Left renal cortex interstitium (tissue), 4 donors: ENCODE data around the gene MCM3AP. TPM values are rescaled to one million over a fixed set of nuclear protein-coding genes. Genes with fewer than 3 reads are reported as not detected.
"Not testable (repeated sequence)": the region's sequence is repeated elsewhere in the genome, so short reads cannot be mapped to it uniquely, and the experiment has no call there.

ENCODE experiments used
- DNase-seq, 4 donors: peaks; one replicate each; pipeline ENCODE4 v3.0.0-alpha.2; 2013; ENCODE audit warnings: low read depth in 4 of 4, low spot score in 2 of 4, missing footprints in 1 of 4
- polyA plus RNA-seq, 4 donors: library from polyadenylated mRNA; unstranded; fragments of 120-200 nt; gene quantifications; one replicate each; pipeline ENCODE4 v1.2.1, GENCODE V29; 2013; ENCODE audit not compliant: insufficient read length in 4 of 4

MCM3AP gene
- polyA plus RNA-seq, 4 donors, result 64.5 to 114 (median 87.3) TPM

GRCh38 chr21:46207006-46207919, 78.1 kb downstream of the MCM3AP start:
- no peak for DNase-seq

- no peak for DNase-seq
Observed at GRCh38 chr21:46206163-46207005, 79.0 kb downstream of the MCM3AP start.

DNA sequence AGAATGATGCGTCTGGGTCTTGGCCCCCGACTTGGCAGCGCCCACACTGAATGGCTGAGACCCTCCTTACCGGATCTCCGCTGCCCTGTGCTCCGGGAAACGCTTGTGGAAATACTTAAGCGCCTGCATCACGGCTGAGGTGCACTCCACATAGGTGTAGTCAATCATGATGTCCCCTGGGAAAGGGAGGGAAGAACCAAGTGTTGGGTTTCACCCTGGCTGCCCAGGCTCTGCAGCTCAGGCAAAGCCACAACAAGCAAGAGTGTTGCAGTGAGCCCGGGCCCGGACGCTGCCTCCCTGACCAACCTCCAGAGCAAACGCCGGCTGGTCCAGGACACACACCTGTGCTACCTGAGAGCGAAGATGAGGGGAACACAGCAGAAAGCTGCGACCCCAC, 79.6 kb downstream of the MCM3AP start:
- DNase-seq, result no peak

GRCh38 chr21:46205166-46205565, 80.2 kb downstream of the MCM3AP start:
- no peak for DNase-seq

DNA sequence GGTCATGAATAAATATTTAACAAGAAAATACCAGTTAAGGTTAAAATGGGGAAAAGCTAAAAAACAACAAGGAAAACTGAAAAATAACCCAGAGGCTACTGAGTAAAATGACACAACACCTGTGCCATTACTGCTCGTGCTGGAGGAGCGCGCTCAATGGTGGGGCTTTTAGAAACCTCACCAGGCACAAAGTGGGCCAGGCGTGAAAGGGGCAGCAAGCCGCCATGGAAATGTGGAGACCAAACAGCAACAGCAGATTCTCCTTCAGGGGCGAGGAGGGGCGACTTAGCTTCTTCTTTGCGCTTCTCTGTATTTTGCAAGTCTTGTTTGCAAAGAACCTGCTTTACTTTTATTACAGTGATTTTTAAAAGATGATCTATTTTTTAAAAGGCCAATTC, 82.2 kb downstream of the MCM3AP start:
- no peak for DNase-seq

GRCh38 chr21:46202592-46203202, 82.7 kb downstream of the MCM3AP start:
- no peak for DNase-seq

DNA sequence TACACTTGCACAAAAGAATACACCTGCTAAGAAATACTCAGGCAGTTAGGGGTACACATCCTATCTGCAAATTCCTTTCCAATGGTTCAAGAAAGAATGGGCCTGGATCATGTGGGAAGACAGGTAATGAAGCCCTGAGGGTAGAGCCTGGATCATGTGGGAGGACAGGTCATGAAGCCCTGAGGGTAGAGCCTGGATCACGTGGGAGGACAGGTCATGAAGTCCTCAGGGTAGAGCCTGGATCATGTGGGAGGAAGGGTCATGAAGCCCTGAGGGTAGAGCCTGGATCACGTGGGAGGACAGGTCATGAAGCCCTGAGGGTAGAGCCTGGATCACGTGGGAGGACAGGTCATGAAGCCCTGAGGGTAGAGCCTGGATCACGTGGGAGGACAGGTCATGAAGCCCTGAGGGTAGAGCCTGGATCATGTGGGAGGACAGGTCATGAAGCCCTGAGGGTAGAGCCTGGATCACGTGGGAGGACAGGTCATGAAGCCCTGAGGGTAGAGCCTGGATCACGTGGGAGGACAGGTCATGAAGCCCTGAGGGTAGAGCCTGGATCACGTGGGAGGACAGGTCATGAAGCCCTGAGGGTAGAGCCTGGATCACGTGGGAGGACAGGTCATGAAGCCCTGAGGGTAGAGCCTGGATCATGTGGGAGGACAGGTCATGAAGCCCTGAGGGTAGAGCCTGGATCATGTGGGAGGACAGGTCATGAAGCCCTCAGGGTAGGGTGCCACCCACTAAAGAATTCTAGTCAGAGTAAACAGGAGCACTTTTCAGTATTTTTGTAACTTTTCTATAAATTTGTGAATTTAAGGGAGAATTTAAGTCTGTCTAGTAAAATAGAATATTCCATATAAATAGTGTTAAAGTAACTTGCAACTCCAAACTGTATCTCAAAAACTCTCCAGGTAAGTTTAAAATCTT, 84.3 kb downstream of the MCM3AP start:
- DNase-seq, result not testable (repeated sequence)

DNA sequence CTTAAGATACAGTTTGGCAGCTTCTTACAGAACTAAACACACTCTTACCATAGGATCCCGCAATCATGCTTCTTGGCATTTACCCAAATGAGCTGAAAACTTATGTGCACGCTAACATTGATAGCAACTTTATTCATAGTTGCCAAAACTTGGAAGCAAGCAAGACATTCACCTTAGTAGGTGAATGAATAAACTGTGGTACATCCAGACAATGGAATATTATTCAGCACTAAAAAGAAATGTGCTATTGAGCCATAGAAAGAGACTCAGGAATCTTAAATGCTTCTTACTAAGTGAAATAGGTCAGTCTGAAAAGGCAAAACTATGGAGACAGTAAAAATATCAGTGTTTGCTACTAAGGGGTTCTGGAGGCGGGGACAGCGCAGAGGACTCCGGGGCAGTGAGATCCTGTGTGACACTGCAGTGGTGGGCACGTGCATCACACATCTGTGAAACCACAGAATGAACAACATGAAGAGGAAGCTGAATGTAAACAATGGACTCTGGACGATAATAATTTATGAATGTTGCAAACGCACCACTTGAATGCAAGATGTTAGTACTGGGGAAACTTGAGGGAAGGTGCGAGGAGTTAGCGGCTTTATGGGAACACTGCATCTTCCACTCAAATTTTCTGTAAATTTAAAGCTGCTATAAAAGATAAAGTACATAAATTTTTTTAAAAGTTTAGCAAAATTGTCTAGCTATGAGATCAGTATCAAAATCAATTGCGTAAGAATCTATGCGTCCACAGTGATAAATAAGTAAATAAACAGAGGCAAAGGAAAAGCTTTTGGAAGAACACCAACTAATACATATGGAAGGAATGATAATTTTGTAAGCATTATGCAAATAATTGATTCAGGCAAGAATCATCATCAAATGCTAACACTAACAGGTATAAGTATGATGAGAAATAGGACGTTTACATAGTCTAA, 85.7 kb downstream of the MCM3AP start:
- DNase-seq, result no peak

DNA sequence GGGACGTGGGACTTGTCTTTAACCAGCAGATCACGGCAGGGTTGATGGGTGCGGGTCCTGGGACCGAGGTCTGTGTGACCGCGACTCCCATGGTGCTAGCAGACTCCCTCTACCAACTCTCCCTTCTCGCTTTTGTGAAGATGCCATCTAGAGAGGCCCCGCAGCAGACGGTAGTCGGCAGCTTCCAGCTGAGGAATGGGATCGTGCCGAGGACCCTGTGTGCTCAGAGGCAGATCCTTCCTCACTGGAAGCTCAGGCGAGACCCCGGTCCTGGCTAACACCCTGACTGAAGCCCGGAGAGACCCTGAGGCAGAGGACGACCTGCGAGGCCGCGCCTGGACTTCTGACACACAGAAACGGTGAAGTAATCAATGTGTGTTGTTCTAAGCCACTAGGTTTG, 88.7 kb downstream of the MCM3AP start:
- no peak for DNase-seq

DNA sequence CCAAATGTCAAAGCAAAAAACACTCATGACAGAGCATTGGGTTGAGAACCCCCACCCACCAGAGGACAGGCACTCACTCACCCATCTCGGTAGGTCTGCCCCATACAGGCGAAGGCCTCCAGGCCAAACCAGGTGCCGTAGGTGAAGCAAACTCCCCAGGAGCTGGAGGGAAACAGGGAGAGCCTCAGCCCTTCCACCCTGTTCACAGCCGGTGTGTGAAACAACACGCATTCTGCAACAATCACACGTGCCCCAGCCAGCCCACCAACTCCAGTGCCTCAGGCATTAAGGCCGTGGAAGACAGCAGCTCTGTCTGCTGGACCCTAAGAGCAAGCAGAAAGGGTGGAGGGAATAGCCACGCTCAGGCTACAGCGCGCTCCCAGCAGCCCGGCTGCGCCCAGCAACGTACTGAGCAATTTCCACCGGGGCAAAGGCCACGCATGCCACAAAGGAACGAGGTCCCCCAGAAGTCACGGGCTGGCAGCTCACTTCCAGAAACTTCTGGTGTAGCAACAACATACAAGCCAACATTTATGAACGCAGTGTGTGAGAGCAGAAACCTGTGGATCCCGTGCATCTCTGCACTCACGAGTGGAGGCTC, 89.7 kb downstream of the MCM3AP start:
- no peak for DNase-seq

DNA sequence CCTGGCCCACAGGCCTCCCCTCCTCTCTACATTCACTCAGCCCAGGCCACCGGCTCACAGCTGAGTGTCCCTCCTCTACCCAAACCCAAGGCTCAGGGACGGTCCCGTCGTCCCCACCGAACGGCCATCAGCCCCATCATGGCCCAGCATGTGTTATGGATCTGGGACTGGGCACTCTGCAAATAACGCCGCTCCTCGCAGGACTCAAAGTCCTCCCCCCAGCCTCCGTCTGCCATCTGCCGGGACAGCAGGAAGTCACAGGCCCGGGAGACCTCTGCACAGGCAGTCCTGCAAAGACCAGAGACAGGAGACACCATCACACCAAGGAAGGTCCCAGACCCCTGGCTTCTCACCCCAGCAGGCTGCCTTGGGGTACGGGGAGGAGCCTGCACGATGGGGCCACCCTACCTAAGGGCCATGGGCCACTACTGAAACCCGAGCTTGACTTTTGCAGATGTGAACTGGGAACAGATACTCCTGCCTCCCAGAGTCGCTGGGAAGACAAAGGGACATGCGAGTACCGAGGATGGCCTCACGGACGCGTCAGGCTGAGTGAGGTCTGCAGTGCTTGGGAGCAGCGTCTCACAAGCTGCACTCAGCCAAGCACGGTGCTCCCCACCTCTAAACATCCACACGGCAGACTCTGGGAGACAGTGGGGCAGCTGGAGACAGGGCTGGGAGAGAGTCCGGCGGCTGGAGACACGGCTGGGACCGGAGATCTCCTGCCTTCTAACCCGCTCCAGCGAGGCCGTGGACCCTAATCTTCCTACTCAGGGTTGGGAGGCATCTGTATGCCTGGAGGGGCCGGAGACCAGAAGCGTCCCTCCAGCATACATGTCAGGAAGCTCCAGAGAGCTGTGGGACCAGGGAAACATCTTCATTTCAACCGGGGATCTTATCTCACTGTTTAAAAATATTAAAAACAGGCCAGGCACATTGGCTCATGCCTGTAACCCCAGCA, 90.8 kb downstream of the MCM3AP start:
- no peak for DNase-seq

DNA sequence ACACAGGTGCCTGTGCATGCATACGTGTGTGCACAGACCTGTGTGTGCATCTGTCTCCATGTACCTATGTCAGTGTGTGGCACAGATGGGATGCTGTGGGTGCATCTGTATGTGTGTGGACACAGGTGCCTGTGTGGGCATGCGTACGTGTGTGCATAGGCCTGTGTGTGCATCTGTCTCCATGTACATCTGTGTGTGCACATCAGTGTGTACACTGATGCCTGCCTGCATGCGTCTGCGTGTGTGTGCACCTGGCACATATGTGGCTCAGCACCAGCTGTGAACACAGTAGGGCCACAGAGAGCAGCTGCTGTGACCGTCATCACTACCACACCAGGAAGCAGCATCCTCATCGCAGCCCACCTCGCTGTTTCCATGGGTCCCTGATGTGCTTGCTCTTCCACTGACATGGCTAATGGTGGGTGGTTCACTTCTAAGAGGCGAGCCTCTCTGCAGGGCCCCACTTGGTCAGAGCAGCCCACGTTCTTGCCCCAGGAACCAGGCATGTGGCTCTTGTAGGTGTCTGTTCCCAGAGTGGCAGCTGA, 91.5 kb downstream of the MCM3AP start:
- no peak for DNase-seq

GRCh38 chr21:46191686-46192575, 93.5 kb downstream of the MCM3AP start:
- no peak for DNase-seq

- DNase-seq, result no peak
Observed at GRCh38 chr21:46191257-46191685, 94.1 kb downstream of the MCM3AP start.

DNA sequence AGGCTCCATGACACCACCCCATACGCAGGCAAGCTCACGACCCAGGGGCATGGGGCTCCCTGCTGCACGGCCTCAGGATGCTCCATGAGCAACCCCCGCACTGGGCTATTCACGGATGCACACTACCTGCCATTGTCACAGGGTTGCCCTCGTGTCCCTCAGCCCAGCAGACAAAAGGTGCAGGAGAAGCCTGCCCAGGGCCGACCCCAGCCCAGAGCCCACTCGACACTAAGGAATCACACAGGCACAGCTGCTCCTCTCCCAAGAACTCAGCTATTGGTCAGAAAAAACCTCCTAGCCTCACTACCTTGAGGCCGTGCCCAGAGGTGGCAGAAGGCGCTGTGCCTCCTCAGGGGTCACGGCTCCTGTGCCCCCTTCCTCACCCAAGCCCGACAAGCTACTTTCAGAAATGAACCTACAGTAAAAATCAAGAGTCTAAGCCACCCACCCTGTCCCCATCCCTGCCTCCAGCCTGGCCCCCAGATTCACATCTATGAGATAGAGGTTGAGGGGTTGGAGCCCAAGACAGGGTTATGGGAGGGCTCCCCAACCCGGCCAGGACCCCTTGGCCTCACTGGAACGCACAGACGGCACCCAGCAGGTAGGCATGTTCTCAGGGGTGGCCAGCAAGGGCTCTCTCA, 94.8 kb downstream of the MCM3AP start:
- DNase-seq, result no peak
